Neuron (in vitro differentiated cells): ENCODE data around the gene SYT5.

Experiments
- H2AFZ ChIP-seq: one replicate; pipeline ENCODE4 v1.6.1; 2013; ENCODE audit warnings: low read depth, mild to moderate bottlenecking, inconsistent platforms, low read length, moderate library complexity
- H3K27me3 ChIP-seq: one replicate; pipeline ENCODE4 v1.6.1; 2013; ENCODE audit warnings: low read length; ENCODE audit not compliant: insufficient read depth
- H3K36me3 ChIP-seq: one replicate; pipeline ENCODE4 v1.6.1; 2013; ENCODE audit warnings: low read length; ENCODE audit not compliant: insufficient read depth
- H3K4me1 ChIP-seq: one replicate; pipeline ENCODE4 v1.6.1; 2013; ENCODE audit warnings: low read length; ENCODE audit not compliant: insufficient read depth
- H3K4me3 ChIP-seq: 2 replicates; pipeline ENCODE4 v1.5.1; 2013; ENCODE audit warnings: mild to moderate bottlenecking, low read length, moderate library complexity
- H3K9me3 ChIP-seq: one replicate; pipeline ENCODE4 v1.6.1; 2013; ENCODE audit warnings: low read length

The SYT5 gene

DNA sequence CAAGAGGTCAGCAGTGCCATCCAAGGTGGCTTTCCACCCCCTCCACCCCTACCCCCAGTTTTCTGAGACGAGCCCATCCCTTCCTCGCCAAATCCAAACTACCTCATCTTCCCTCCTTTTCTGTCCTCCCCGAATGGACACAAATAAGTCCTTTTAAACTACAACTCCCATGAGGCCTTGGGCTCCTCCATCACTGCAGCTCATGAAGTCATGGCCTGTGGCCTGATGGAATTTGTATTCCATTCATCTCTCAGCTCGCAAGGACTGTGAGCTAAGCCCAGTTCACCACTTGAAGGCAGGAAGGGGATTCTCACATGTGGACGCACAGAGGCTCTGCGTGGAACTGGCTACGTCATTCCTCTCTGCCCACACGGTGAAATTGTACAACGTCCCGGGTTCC lies 16.7 kb upstream of the SYT5 start:
- Histone ChIP-seq H3K4me1 (no peaks in the 10 kb centered on the region), H3K4me3 (no peak overlapping the region), H2AFZ (no peak overlapping the region), H3K36me3 (no peaks in the 10 kb centered on the region), H3K27me3 (no peaks in the 10 kb centered on the region), H3K9me3 (no peaks in the 10 kb centered on the region)

DNA sequence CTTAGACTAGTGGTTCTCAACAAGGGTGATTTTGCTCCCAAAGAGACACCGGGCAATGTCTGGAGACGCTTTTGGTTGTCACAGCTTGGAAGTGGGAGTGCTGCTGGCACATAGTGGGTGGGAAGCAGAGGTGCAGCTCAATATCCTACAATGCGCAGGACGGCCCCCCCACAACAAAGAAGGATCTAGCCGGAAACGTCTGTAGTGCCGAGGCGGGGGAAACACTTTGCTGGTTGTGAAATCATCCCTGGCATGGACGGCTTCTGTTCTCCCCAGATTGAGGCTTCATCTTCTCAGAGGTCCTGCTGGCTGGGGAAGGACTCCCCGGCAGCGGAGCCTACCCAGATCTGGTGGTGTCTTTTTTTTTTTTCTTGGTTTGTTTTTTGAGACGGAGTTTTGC lies 13.4 kb upstream of the SYT5 start:
- Histone ChIP-seq H2AFZ (no peak overlapping the region), H3K9me3 (no peaks in the 10 kb centered on the region), H3K4me3 (no peak overlapping the region), H3K36me3 (no peaks in the 10 kb centered on the region), H3K4me1 (no peaks in the 10 kb centered on the region), H3K27me3 (no peaks in the 10 kb centered on the region)

DNA sequence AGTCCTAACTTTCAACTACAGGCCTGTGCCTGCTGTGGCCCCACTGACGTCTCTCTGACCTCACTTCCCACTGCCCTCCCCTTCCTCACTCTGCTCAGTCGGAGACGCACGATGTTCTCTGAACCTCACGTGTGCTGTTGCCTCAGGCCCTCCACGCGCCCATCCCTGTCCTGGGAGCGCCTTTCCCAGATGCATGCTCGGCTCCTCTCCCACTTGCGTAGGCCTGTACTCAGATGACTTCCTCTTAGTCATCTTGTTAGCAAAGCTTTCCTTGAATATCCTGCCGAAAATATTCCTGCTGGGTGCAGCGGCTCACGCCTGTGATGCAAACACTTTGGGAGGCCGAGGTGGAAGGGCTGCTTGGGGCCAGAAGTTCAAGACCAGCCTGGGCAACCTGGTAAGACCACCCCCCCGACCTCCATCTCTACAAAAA lies 9.3 kb upstream of the SYT5 start:
- no peak overlapping the region for H2AFZ ChIP-seq
- H3K27me3 ChIP-seq, result peaks cover 7% of the 10 kb centered on the region
- H3K4me3 ChIP-seq, result no peak overlapping the region
- no peaks in the 10 kb centered on the region for H3K36me3 ChIP-seq
- H3K4me1 ChIP-seq, result no peaks in the 10 kb centered on the region
- H3K9me3 ChIP-seq, result no peaks in the 10 kb centered on the region

DNA sequence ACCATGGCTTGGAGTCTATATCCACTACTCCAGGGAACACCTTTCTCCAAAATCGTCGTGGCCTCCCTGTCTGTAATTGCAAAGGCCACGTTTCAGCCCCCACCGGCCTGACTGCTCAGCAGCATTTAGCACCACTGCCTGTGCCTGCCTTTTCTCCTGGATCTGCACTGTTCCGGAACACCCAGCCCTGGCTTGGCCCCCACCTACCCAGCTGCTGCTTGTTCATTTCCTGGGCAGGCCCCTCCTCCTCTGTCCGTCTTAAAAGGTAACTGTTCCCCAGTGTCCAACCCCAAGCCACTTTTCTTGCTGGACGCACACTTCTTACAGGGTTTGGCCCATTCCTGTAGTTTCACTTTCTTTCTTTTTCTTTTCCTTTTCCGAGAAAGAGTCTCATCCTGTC lies 8.5 kb upstream of the SYT5 start:
- no peaks in the 10 kb centered on the region for H3K9me3 ChIP-seq
- no peaks in the 10 kb centered on the region for H3K36me3 ChIP-seq
- peaks cover 7% of the 10 kb centered on the region for H3K27me3 ChIP-seq
- H3K4me1 ChIP-seq, result no peaks in the 10 kb centered on the region
- no peak overlapping the region for H3K4me3 ChIP-seq
- H2AFZ ChIP-seq, result no peak overlapping the region

DNA sequence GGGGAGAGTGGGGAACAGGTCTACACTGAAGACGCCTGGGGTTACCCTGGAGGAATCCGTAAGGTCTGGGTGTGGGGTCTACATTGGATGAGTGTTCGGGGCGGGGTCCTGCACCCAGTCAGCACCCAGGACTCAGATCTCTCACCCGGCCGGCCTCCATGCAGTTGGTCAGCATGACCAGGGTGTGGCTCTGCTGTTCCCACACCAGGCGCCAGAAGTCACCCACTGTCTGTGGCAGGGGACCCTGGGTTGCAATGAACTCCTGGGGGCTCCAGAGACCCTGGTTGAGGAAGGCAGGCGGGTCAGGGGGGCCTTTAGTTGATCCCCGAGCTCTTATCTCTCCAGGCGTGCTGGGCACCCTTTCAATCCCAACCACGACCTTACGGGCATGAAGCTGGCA lies 6.0 kb upstream of the SYT5 start:
- Histone ChIP-seq H2AFZ (no peak overlapping the region), H3K9me3 (peaks cover 2% of the 10 kb centered on the region), H3K27me3 (peaks cover 17% of the 10 kb centered on the region), H3K36me3 (no peaks in the 10 kb centered on the region), H3K4me1 (no peaks in the 10 kb centered on the region), H3K4me3 (no peak overlapping the region)

DNA sequence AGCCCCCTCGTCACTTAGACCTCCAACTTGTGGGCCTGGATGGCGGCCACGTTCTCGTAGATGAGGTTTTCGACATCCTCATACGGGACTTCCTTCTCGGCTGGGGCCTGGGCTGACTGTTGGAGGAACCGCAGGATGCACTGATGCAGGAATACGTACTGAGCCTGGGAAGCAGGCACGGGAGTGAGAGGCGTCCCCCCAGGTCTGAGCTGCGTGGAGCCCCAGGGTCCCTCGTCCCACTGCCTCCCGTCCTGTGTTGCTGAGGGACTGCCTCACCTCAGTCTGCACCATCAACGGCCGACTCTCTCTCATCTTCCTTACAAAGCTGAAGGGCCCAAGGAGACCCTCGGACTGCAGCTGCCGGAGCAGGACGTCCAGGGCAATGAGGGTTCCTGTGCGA lies 1.7 kb upstream of the SYT5 start:
- H3K36me3 ChIP-seq, result no peaks in the 10 kb centered on the region

DNA sequence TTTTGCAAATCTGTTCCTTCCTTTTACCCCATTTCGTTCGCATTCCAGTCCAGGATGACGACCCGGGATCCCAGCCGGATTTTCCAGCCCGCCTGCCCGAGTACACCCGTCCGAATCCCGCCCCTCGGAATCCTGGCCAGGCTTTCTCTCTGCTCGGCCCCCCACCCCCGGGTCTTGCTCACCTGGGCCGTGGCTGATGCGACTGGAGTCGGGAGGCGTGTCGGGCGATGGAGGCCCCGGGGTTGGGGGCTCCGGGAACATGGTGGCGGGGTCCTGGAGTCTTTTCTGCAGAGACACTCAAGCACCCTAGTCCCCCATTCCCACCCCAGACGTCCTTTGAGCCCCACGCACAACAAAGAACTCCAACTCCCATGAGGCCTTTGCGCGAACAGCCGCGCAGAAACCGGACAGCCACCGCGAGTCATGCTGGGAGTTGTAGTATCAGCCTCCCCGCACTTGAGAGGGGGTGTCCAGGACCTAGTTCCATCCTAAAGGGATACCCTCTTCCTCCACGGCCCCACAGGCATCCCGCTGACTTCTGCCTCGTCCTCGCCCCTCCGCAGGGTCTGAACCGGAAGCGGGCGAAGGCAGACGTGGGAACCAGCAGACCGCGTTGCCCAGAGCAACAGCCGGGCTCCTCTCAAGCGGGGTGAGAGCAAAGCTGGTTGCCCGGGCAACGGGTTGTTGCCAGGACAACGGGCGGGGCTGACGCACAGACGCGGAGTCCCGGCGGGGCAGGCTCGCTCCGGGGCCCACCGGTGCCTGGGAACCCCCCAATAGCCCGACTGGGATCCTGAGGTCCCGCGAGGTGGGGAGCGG lies 1.1 kb downstream of the SYT5 start:
- H2AFZ ChIP-seq, result peak overlapping the region; percentile 62

More for the DNA sequence above, 1.7 kb upstream of the SYT5 start:
- Histone ChIP-seq H3K4me1 (peaks cover 10% of the 10 kb centered on the region), H3K9me3 (peaks cover 2% of the 10 kb centered on the region), H2AFZ (no peak overlapping the region), H3K27me3 (peaks cover 28% of the 10 kb centered on the region), H3K4me3 (no peak overlapping the region)

DNA sequence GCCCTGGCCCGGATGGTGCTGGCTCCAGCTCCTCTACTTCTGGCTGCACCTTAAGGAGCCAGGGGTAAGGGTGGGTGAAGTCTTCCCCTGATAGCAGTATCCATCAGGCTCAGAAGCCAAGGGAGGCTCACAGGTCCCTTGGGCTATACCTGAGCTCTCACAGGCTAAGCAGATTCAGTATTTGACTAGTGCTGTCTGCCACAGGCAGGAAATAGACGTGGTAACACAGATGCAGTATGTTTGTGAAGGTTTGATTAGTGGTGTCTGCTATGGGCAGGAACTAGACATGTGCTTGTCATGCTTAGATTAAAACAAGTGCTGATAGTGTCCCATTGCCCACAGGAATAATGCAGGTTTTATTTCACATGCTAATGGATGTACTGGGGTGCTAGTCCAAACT lies 4.0 kb downstream of the SYT5 start:
- Histone ChIP-seq H3K4me1 (peaks cover 16% of the 10 kb centered on the region), H3K9me3 (peaks cover 8% of the 10 kb centered on the region), H3K27me3 (peaks cover 13% of the 10 kb centered on the region), H2AFZ (no peak overlapping the region), H3K4me3 (no peak overlapping the region), H3K36me3 (no peaks in the 10 kb centered on the region)

More for the DNA sequence above, 1.1 kb downstream of the SYT5 start:
- Histone ChIP-seq H3K4me1 (peaks cover 10% of the 10 kb centered on the region), H3K4me3 (peak overlapping the region; percentile 71), H3K9me3 (peaks cover 10% of the 10 kb centered on the region), H3K36me3 (no peaks in the 10 kb centered on the region), H3K27me3 (peaks cover 20% of the 10 kb centered on the region)

DNA sequence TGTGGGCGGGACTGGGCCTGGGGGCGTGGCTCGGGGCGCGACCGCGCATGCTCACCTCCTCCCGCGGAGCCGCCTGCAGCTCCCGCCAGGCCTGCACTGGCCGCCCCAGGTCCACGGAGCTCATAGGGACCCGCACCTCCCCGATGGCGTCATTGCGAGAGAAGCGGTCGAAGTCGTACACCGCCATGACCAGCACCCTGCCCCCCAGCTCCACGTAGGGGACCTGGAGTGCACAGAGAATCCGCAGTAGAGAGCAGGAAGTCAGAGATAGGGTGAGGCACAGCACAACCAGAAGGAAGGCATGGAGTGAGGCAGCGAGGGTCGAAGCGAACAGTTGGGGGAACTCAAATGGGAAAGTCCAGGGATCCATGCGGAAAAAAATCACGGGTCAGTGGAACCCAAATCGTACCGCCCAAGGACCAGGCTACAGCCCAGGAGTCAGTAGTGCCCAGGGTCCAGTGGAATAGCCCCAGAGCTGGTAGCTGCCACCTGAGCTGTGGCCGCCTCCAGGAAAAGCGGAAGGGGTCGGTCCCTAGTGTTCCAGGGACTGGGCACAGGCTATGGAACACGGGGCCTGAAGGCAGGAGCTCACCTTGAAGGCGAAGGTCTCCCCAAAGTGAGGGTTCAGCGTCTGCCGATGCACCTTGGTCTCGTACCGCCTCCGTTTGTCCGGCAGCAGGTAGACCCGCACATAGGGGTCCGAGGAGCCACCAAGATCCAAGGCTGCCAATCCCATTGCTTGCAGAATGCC lies 4.8 kb downstream of the SYT5 start:
- no peak overlapping the region for H2AFZ ChIP-seq
- H3K27me3 ChIP-seq, result peaks cover 5% of the 10 kb centered on the region

DNA sequence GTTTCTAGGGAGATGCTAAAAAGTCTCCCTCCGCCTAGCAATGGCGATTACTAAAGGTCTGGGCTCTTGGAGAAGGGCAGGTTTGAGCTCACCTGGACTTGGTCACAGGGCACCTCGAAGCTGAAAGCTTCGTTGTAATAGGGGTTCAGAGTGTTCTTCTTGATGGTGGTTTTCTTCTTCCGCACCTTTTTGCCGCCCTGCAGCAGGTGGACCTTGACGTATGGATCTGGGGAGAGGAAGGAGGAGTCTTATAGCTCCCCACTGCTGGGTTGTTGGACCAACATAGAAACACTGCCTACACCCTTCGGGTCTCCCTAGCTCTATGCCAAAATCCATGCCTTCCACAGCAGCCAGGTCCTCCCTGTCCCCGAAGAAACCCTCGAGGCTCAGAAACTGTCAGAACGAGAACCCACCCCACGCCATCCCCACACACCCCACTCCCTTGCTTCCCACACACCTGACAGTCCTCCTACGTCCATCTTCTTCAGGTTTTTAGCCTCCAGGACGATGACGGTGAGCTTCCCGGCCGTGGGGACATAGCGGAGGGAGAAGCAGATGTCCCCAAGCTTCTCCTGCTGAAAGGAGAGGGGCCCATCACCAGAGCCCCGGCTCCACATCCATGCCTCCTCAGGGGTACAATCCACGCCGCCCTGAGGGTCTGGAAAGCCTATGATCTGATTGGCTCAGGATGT lies 5.5 kb downstream of the SYT5 start:
- Histone ChIP-seq H2AFZ (no peak overlapping the region), H3K4me1 (peaks cover 13% of the 10 kb centered on the region), H3K4me3 (no peak overlapping the region), H3K9me3 (peaks cover 8% of the 10 kb centered on the region), H3K36me3 (no peaks in the 10 kb centered on the region), H3K27me3 (peaks cover 3% of the 10 kb centered on the region)

More for the DNA sequence above, 4.8 kb downstream of the SYT5 start:
- Histone ChIP-seq H3K4me3 (no peak overlapping the region), H3K9me3 (peaks cover 8% of the 10 kb centered on the region), H3K36me3 (no peaks in the 10 kb centered on the region), H3K4me1 (peaks cover 16% of the 10 kb centered on the region)

DNA sequence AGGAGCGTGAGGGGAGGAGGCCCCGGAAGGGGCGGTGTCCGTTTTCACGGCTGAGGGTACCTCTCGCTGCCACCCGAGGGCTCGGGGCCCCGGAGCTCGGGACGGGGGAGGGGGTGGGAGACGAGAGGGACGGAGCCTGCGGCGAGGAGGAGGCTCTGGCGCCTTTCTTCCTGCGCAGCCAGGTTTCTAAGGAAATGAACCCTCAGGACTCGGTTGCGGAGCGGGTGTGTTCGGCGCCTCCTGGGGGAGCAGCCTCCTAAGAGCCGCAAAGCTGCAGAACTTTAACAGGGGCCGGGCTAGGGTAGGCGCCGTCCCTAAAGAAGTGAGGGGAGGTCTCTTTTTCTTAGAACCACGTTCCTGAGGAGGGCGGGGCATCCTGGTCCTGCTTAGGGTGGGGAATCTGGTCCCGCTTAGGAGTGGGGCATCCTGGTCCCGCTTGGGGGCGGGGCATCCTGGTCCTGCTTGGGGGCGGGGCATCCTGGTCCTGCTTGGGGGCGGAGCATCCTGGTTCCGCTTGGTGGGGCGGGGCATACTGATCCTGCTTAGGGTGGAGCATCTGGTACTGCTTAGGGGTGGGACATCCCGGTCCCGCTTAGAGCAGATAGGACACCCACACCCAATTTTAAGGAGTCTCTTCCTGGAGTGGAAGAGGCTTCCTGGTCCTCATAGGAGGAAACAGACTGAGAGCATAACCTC lies 6.2 kb downstream of the SYT5 start:
- peaks cover 9% of the 10 kb centered on the region for H3K4me1 ChIP-seq
- no peaks in the 10 kb centered on the region for H3K36me3 ChIP-seq
- H2AFZ ChIP-seq, result peak overlapping the region; percentile 63
- H3K4me3 ChIP-seq, result peak overlapping the region; percentile 34
- H3K27me3 ChIP-seq, result peaks cover 7% of the 10 kb centered on the region
- H3K9me3 ChIP-seq, result peaks cover 8% of the 10 kb centered on the region

DNA sequence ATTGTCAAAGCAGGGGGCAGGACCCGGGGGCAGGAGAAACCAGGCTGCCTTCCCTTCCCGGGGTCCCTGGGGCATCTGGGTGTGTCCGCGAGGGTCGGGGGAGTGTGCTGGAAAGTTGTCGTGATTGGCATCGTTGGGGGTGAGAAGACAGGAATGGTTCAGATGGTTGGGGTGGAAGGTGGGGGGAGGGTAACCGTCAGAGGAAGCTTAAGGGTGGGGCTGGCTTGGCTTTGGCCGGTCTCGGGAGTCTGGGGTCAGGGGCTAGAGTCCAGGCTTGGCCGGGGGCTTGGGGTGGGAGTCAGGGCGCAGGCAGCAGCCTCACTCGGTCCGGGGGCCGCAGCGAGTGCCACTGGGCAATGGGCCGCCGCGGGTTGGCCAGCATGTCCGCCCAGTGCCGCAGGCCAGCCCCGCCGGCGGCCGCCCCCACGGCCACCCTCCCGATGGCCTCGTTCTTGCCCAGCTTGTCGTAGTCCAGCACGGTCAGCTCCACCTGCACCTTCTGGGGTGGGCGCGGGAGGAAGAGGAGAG lies 6.8 kb downstream of the SYT5 start:
- Histone ChIP-seq H3K27me3 (peaks cover 7% of the 10 kb centered on the region), H3K9me3 (peaks cover 8% of the 10 kb centered on the region), H3K36me3 (no peaks in the 10 kb centered on the region), H2AFZ (peak overlapping the region; percentile 63), H3K4me1 (peaks cover 6% of the 10 kb centered on the region), H3K4me3 (peak overlapping the region; percentile 34)
